PC-3 (cell line): ENCODE measurements around the gene VTI1A. TPM values are rescaled to one million over a fixed set of nuclear protein-coding genes. Genes with fewer than 3 reads are reported as not detected.
A peak's percentile ranks its signal among the peaks of the same experiment; 100 is the strongest.

ENCODE experiments used
- ATAC-seq: fragments of 200-7000 bp; cut with Tn5 transposase; 2 replicates; pipeline ENCODE4 v1.9.1; 2020; ENCODE audit warnings: mild to moderate bottlenecking, moderate library complexity
- BruUV-seq: library from RNA; stranded (reverse); fragments of 400-500 nt; replicated peaks from 2 replicates; lab custom pipeline; 2021; lab: Mats Ljungman, UMichigan
- CTCF ChIA-PET: fragments of 300-600 bp; sonication (Branson Sonifier 250); formaldehyde crosslinking; loops from one replicate; lab custom pipeline; 2022; ENCODE audit warnings: antibody characterized with exemption; lab: Charles Lee
- POLR2A ChIA-PET: fragments of 300-600 bp; sonication (Branson Sonifier 250); formaldehyde crosslinking; loops from one replicate; lab custom pipeline; 2022; ENCODE audit warnings: antibody characterized with exemption; ENCODE audit not compliant: unreplicated experiment; lab: Charles Lee
- DNase-seq: peaks from one replicate; pipeline ENCODE4 v3.0.0-alpha.2; 2015
- H2AFZ ChIP-seq: fragments of 300-600 bp; sonication (generic); 2 replicates; pipeline ENCODE4 v1.6.0; 2016; ENCODE audit warnings: antibody characterized with exemption, low read length
- H3F3A ChIP-seq: fragments of 300-600 bp; sonication (generic); one replicate; pipeline ENCODE4 v1.6.0; 2017; ENCODE audit warnings: antibody characterized with exemption, low read length, control low read depth, mild to moderate bottlenecking; ENCODE audit not compliant: unreplicated experiment
- H3K27ac ChIP-seq: fragments of 300-600 bp; sonication (generic); 2 replicates; pipeline ENCODE4 v1.5.1; 2016; ENCODE audit warnings: mild to moderate bottlenecking, low read length
- H3K27me3 ChIP-seq: fragments of 300-600 bp; sonication (generic); 2 replicates; pipeline ENCODE4 v1.6.1; 2016; ENCODE audit warnings: low read length, mixed read lengths
- H3K36me3 ChIP-seq: fragments of 300-600 bp; sonication (generic); 2 replicates; pipeline ENCODE4 v1.6.1; 2016; ENCODE audit warnings: low read depth, mixed run types, low read length, mixed read lengths
- H3K4me1 ChIP-seq: fragments of 300-600 bp; sonication (generic); 2 replicates; pipeline ENCODE4 v1.5.1; 2016; ENCODE audit warnings: low read length; ENCODE audit not compliant: insufficient read depth
- H3K4me2 ChIP-seq: fragments of 300-600 bp; sonication (generic); 2 replicates; pipeline ENCODE4 v1.6.0; 2016; ENCODE audit warnings: low read length
- H3K4me3 ChIP-seq: fragments of 300-600 bp; sonication (generic); 2 replicates; pipeline ENCODE4 v1.5.1; 2016; ENCODE audit warnings: mild to moderate bottlenecking, low read length, mixed read lengths
- H3K79me2 ChIP-seq: fragments of 300-600 bp; sonication (generic); 2 replicates; pipeline ENCODE4 v1.6.1; 2017; ENCODE audit warnings: low read length, mixed read lengths
- H3K9ac ChIP-seq: fragments of 300-600 bp; sonication (generic); 2 replicates; pipeline ENCODE4 v1.6.0; 2016; ENCODE audit warnings: mild to moderate bottlenecking, low read length
- H3K9me2 ChIP-seq: fragments of 300-600 bp; sonication (generic); replicated peaks from 2 replicates; pipeline ENCODE4 v1.6.1; 2016; ENCODE audit warnings: mixed run types, low read length, mixed read lengths
- H3K9me3 ChIP-seq: fragments of 300-600 bp; sonication (generic); 2 replicates; pipeline ENCODE4 v1.6.1; 2016; ENCODE audit warnings: low read length, mixed read lengths
- H4K20me1 ChIP-seq: fragments of 300-600 bp; sonication (generic); 2 replicates; pipeline ENCODE4 v1.6.1; 2016; ENCODE audit warnings: low read length, mixed read lengths
- EZH2 ChIP-seq: fragments of 300-600 bp; sonication (generic); IDR thresholded peaks from one replicate; pipeline ENCODE4 v1.6.1; 2017; ENCODE audit warnings: antibody characterized with exemption, mild to moderate bottlenecking, low read length; ENCODE audit not compliant: unreplicated experiment
- EZH2phosphoT487 ChIP-seq: fragments of 300-600 bp; sonication (generic); IDR thresholded peaks from 2 replicates; pipeline ENCODE4 v1.6.1; 2018; ENCODE audit warnings: mild to moderate bottlenecking, antibody characterized with exemption, low read length, borderline replicate concordance
- intact Hi-C: fragments of 100-400 bp; cut with micrococcal nuclease; formaldehyde crosslinking; loops from 2 replicates; pipeline ENCODE4 v1.9.0; 2023
- total RNA-seq: library from RNA; depleted of rRNA; stranded (reverse); fragments of >200 nt; gene quantifications from 2 replicates; pipeline ENCODE4 v1.2.3, GENCODE V29; 2014
- TF ChIP-seq, protein P1 (sequence below): fragments of 300-600 bp; sonication (generic); conservative IDR thresholded peaks from 2 replicates; pipeline ENCODE4 v1.5.1; 2017; ENCODE audit warnings: antibody characterized with exemption, low read depth, mild to moderate bottlenecking, low read length

Gene VTI1A
- total RNA-seq, 1 experiment from 2014 or later: 18.1 TPM

DNA sequence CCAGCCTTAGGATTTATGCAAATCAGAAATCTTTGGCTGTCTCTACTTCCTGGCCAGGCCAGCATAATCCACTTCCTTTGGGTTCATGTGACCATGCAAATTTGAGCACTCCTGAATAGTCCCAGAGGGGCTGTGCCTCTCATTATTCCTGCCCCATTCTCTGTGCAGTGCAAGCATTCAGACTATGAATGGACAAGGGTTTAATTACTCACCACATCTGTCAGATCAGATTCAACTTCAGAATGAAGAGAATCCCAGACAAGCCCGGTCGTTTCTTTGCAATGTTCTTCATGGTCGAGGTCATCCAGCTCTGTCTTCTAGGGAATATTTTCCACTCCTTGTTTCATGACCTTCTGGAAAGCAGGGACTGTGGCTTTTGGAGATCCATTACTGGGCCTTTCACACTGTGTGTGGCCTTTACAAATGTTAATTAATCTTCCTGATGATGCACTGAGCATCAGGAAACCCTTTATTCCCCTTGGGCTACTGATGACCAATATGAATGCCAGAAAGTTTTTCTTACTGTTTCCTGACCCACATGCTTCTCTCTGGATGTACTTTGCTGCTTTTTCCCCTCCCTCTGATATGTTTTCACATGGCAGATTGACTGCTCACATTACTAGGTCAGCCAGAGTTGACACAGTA lies 285.4 kb downstream of the VTI1A start:
- Histone ChIP-seq H2AFZ (no peak overlapping the region), H3F3A (no peaks in the 10 kb centered on the region), H3K9ac (no peak overlapping the region), H3K4me1 (no peaks in the 10 kb centered on the region), H3K79me2 (no peaks in the 10 kb centered on the region), H3K9me2 (no peaks in the 10 kb centered on the region), H3K4me2 (no peak overlapping the region), H3K9me3 (no peaks in the 10 kb centered on the region), H3K27ac (no peak overlapping the region), H4K20me1 (no peaks in the 10 kb centered on the region), H3K4me3 (no peak overlapping the region), H3K36me3 (no peaks in the 10 kb centered on the region), H3K27me3 (no peaks in the 10 kb centered on the region)
- intact Hi-C loops: no loop called here
- peak; percentile 10 for DNase-seq
- no TSS peak for BruUV-seq
- TF ChIP-seq EZH2 (no peak), EZH2phosphoT487 (no peak)
- TF ChIP-seq, protein P1, sequence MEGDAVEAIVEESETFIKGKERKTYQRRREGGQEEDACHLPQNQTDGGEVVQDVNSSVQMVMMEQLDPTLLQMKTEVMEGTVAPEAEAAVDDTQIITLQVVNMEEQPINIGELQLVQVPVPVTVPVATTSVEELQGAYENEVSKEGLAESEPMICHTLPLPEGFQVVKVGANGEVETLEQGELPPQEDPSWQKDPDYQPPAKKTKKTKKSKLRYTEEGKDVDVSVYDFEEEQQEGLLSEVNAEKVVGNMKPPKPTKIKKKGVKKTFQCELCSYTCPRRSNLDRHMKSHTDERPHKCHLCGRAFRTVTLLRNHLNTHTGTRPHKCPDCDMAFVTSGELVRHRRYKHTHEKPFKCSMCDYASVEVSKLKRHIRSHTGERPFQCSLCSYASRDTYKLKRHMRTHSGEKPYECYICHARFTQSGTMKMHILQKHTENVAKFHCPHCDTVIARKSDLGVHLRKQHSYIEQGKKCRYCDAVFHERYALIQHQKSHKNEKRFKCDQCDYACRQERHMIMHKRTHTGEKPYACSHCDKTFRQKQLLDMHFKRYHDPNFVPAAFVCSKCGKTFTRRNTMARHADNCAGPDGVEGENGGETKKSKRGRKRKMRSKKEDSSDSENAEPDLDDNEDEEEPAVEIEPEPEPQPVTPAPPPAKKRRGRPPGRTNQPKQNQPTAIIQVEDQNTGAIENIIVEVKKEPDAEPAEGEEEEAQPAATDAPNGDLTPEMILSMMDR: no peak
- ChIA-PET POLR2A (no interaction called here), CTCF (no interaction called here)
- ATAC-seq: no peak

DNA sequence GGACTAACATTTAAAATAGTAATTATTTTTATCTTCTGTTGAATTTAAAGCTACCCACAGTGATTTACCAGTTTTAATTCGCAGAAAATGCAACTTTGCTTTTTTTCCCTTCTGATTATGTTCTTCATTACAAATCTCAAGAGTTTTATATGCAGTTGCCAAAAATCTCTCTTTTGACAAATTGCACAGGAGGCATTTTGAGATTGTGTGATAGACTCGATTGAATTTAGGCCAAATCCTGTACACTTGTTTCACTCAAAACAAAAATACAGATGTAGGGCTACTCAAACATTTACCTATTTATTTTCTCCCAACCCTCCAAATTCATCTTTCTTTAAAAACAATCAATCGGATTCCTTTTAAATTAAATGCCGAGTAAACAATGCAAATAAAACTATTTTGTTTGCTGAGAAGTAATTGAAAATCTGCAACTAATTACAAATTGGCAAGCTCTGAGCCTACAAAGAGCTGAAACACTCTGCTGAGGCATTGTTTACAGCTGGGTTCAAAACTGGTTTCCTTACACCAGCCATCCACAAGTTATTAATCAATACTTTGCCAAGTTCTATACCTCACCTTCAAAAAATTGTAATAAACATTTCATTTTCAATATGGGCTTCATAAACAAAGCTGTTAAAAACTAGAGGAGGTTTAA lies 288.2 kb downstream of the VTI1A start:
- no peaks in the 10 kb centered on the region for H3K9me2 ChIP-seq
- ChIA-PET POLR2A (no interaction called here), CTCF (no interaction called here)
- H3K4me3 ChIP-seq: no peak overlapping the region
- H3K4me2 ChIP-seq: no peak overlapping the region
- H3K27me3 ChIP-seq: no peaks in the 10 kb centered on the region
- H3K9ac ChIP-seq: no peak overlapping the region
- DNase-seq (no peak), ATAC-seq (no peak)
- TF ChIP-seq EZH2phosphoT487 (no peak), EZH2 (no peak)
- TF ChIP-seq, protein P1: no peak
- H3F3A ChIP-seq: no peaks in the 10 kb centered on the region
- H2AFZ ChIP-seq: no peak overlapping the region
- H3K79me2 ChIP-seq: no peaks in the 10 kb centered on the region
- BruUV-seq: no TSS peak
- no peaks in the 10 kb centered on the region for H3K36me3 ChIP-seq
- H3K4me1 ChIP-seq: no peaks in the 10 kb centered on the region
- intact Hi-C loops: no loop called here
- no peaks in the 10 kb centered on the region for H4K20me1 ChIP-seq
- no peaks in the 10 kb centered on the region for H3K9me3 ChIP-seq
- H3K27ac ChIP-seq: no peak overlapping the region
